B cell (primary cell): ENCODE data around the gene GTF3C5. TPM values are rescaled to one million over a fixed set of nuclear protein-coding genes. Genes with fewer than 3 reads are reported as not detected.

Experiments used
- ATAC-seq: fragments of 200-7000 bp; cut with Tn5 transposase; one replicate; pipeline ENCODE4 v1.10.0; 2021; ENCODE audit warnings: low read depth, mild to moderate bottlenecking, moderate number of reproducible peaks, moderate library complexity
- CTCF ChIA-PET: fragments of 350-600 bp; sonication (Branson Sonifier 250); formaldehyde crosslinking; loops from one replicate; lab custom pipeline; 2021; ENCODE audit warnings: antibody characterized with exemption, inconsistent platforms; lab: Charles Lee
- POLR2A ChIA-PET: fragments of 350-600 bp; sonication (Branson Sonifier 250); formaldehyde crosslinking; loops from one replicate; lab custom pipeline; 2021; ENCODE audit warnings: antibody characterized with exemption; lab: Charles Lee
- DNase-seq: peaks from one replicate; pipeline ENCODE4 v3.0.0; 2013
- H2AFZ ChIP-seq: 2 replicates; pipeline ENCODE4 v1.6.1; 2012; ENCODE audit warnings: mild to moderate bottlenecking, low read depth, low read length; ENCODE audit not compliant: insufficient read depth, poor library complexity, severe bottlenecking
- H3K27ac ChIP-seq, 2 donors: 1 replicate in 1 of 2; 2 replicates in 1 of 2; pipeline ENCODE4 v1.5.1; 2012 to 2013; ENCODE audit warnings: low read length in 2 of 2, mild to moderate bottlenecking in 2 of 2, moderate library complexity in 1 of 2
- H3K27me3 ChIP-seq, 4 experiments: fragments of 200-600 bp in 1 of 4; sonication (generic) in 1 of 4; replicated peaks in 1 of 4; 1 replicate in 2 of 4; 2 replicates in 2 of 4; pipeline versions ENCODE4 v1.6.1 to v1.7.0; 2013 to 2016; ENCODE audit warnings: low read length in 3 of 4, mild to moderate bottlenecking in 2 of 4, mixed read lengths in 1 of 4, moderate library complexity in 1 of 4; ENCODE audit not compliant: insufficient read depth in 4 of 4, control insufficient read depth in 3 of 4; ENCODE audit errors: control extremely low read depth in 1 of 4
- H3K36me3 ChIP-seq, 2 experiments: replicated peaks in 1 of 2; 1 replicate in 1 of 2; 2 replicates in 1 of 2; pipeline versions ENCODE4 v1.6.1 to v1.7.1; 2013; ENCODE audit warnings: low read length in 1 of 2; ENCODE audit not compliant: insufficient read depth in 2 of 2, control insufficient read depth in 1 of 2; ENCODE audit errors: control extremely low read depth in 1 of 2, extremely low read depth in 1 of 2
- H3K4me1 ChIP-seq, 2 donors: fragments of 200-600 bp in 1 of 2; sonication (generic) in 1 of 2; 1 replicate in 1 of 2; 2 replicates in 1 of 2; pipeline versions ENCODE4 v1.5.1 to v1.6.1; 2013 to 2017; ENCODE audit warnings: low read length in 2 of 2; ENCODE audit not compliant: control insufficient read depth in 2 of 2, insufficient read depth in 2 of 2
- H3K4me2 ChIP-seq: replicated peaks from 2 replicates; pipeline ENCODE3; 2012; ENCODE audit warnings: mild to moderate bottlenecking, low read depth, low read length; ENCODE audit not compliant: poor library complexity, severe bottlenecking
- H3K4me3 ChIP-seq, 5 experiments: fragments of 200-600 bp in 1 of 5; sonication (generic) in 1 of 5; 1 replicate in 3 of 5; 2 replicates in 2 of 5; pipeline versions ENCODE4 v1.5.1 to v1.7.0; 2011 to 2016; ENCODE audit warnings: low read length in 4 of 5, mild to moderate bottlenecking in 4 of 5, low read depth in 2 of 5, control low read depth in 1 of 5, moderate library complexity in 1 of 5; ENCODE audit not compliant: insufficient read depth in 1 of 5; ENCODE audit errors: control extremely low read depth in 1 of 5, extremely low read depth in 1 of 5
- H3K79me2 ChIP-seq: fragments of 200-600 bp; sonication (generic); one replicate; pipeline ENCODE4 v1.6.0; 2016; ENCODE audit warnings: low read length; ENCODE audit not compliant: control insufficient read depth, insufficient read depth
- H3K9ac ChIP-seq: fragments of 200-600 bp; sonication (generic); 2 replicates; pipeline ENCODE4 v1.6.1; 2017; ENCODE audit warnings: mild to moderate bottlenecking, low read length, moderate library complexity
- H3K9me3 ChIP-seq, 3 donors: one replicate each; pipeline versions ENCODE4 v1.6.1 to v1.7.1; 2013; ENCODE audit warnings: low read length in 2 of 3; ENCODE audit not compliant: control insufficient read depth in 2 of 3, insufficient read depth in 1 of 3; ENCODE audit errors: control extremely low read depth in 1 of 3
- H4K20me1 ChIP-seq: 2 replicates; pipeline ENCODE4 v1.6.0; 2012; ENCODE audit warnings: mild to moderate bottlenecking, low read length; ENCODE audit not compliant: insufficient read depth, control insufficient read depth, poor library complexity, severe bottlenecking
- H3K27ac Mint-ChIP-seq: one replicate; pipeline ENCODE4 v1.8.0; 2021; ENCODE audit warnings: mixed read lengths
- H3K27me3 Mint-ChIP-seq: one replicate; pipeline ENCODE4 v1.8.0; 2021; ENCODE audit warnings: mixed read lengths
- H3K4me1 Mint-ChIP-seq: one replicate; pipeline ENCODE4 v1.8.0; 2021; ENCODE audit warnings: mixed read lengths
- H3K4me3 Mint-ChIP-seq: one replicate; pipeline ENCODE4 v1.8.0; 2021; ENCODE audit warnings: mixed read lengths
- H3K9me3 Mint-ChIP-seq: one replicate; pipeline ENCODE4 v1.8.0; 2022; ENCODE audit warnings: mixed read lengths; ENCODE audit not compliant: insufficient read depth
- CTCF ChIP-seq: fragments of 200-600 bp; IDR thresholded peaks from one replicate; pipeline ENCODE4 v1.8.0; 2022; ENCODE audit warnings: antibody characterized with exemption, mild to moderate bottlenecking
- EZH2 ChIP-seq: IDR thresholded peaks from 2 replicates; pipeline ENCODE4 v1.6.1; 2012; ENCODE audit warnings: borderline replicate concordance, low read depth, mild to moderate bottlenecking, moderate library complexity, low read length; ENCODE audit not compliant: insufficient read depth, poor library complexity, severe bottlenecking
- WGBS: methylation state at CpG from one replicate; pipeline ENCODE4 v1.1.5; 2013; ENCODE audit warnings: missing lambda C conversion rate; ENCODE audit not compliant: insufficient coverage; 5-methylcytosine and 5-hydroxymethylcytosine counted together
- intact Hi-C: fragments of 100-400 bp; cut with micrococcal nuclease; formaldehyde crosslinking; loops from one replicate; pipeline ENCODE4 v1.10.0; 2022
- polyA plus RNA-seq: library from polyadenylated mRNA; depleted of rRNA; stranded (reverse); fragments of >200 nt; gene quantifications from 2 replicates; pipeline ENCODE4 v1.2.3, GENCODE V29; 2012
- total RNA-seq, 2 donors: library from RNA; stranded (reverse); fragments of 120-200 nt in 1 of 2; gene quantifications; 1 replicate in 1 of 2; 2 replicates in 1 of 2; pipeline versions ENCODE4 v1.2.3 to v1.2.4, GENCODE V29; 2013 to 2022

GTF3C5 gene
- total and polyA plus RNA-seq, 2 donors (not counting 1 experiment from before 2014, with no cell fraction given) = 80.5 to 91.2 TPM

DNA sequence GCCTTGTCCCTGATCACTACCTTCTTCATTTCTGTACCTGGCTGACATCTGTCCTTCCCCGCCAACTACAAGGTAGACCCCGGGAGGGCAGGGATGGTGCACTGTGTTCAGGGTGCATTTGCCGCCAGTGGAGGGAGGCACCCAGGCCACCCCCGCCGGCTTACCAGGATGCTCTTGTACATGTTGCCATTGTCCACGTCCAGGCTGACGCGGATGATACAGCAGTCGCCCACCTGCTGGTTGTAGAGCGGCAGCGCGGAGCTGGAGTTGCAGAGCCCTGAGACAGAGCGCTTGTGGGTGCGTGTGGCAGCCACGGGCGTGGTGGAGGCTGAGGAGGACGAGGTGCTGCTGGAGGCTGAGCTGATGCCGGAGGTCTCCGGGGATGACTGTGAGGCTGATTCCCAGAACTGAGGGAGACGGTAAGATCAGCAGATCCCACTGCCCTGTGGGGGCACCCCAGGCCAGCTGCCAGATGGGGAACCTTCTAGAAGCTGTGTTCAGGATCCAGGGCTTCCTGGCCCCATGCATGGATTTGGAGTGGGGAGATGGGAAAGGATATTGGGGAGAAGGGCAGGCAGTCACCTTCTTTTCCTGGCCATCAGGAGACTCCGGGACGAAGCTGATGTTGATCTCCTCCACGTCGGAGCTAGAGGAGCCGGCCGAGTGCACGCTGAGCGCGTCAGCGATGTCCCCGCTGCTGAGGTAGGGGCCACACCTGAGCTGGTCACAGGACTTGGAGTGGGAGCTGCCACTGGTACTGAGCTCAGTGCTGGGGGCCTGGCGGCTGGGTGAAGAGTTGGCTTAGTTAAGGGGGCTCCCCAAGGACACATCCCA, 70.8 kb downstream of the GTF3C5 start:
- peak overlapping the region; percentile 32 for H3K27ac Mint-ChIP-seq
- peaks cover 0 to 73% of the 10 kb centered on the region in 2 experiments for H3K36me3 ChIP-seq
- POLR2A ChIA-PET = interaction anchor here (1.2 kb wide), 1 partner anchor 45 kb away, joined by 4 read pairs; no protein-coding TSS in a partner anchor
- no peaks in the 10 kb centered on the region for H3K4me1 ChIP-seq
- no peaks in the 10 kb centered on the region for H3K27me3 Mint-ChIP-seq
- no peak overlapping the region for H3K4me3 ChIP-seq
- no peak overlapping the region for H3K4me3 Mint-ChIP-seq
- no peak overlapping the region for H3K9ac ChIP-seq
- no peak overlapping the region for H2AFZ ChIP-seq
- WGBS = 99% methylated on average over 30 of the region's 32 CpGs
- intact Hi-C loops = no loop called here
- H3K27ac ChIP-seq = no peak overlapping the region
- ATAC-seq = no peak
- CTCF ChIA-PET = interaction anchor here (0.8 to 26.5 kb wide), 8 partner anchors 8 to 81 kb away, joined by 3 to 599 read pairs (median 6); no protein-coding TSS in a partner anchor
- DNase-seq = peak; percentile 23
- peaks cover 2% of the 10 kb centered on the region for H3K9me3 Mint-ChIP-seq
- no peaks in the 10 kb centered on the region for H3K4me1 Mint-ChIP-seq
- TF ChIP-seq CTCF (no peak), EZH2 (no peak)
- H3K9me3 ChIP-seq = peaks cover under 1 to 10% (median under 1%) of the 10 kb centered on the region in 3 donors
- H3K27me3 ChIP-seq = no peaks in the 10 kb centered on the region
- no peaks in the 10 kb centered on the region for H3K79me2 ChIP-seq
- no peak overlapping the region for H3K4me2 ChIP-seq
- no peaks in the 10 kb centered on the region for H4K20me1 ChIP-seq
